Measurements from ENCODE around the gene BSN. TPM values are rescaled to one million over a fixed set of nuclear protein-coding genes. Genes with fewer than 3 reads are reported as not detected.

The BSN gene
- total RNA-seq, 2 experiments from 2014 or later = 0.03 to 0.27 TPM

- Histone ChIP-seq H4K20me1 (ENCODE audit: insufficient read depth, low read length) (no peaks in the 10 kb centered on the region), H3K79me2 (ENCODE audit: insufficient read depth, low read depth, low read length) (no peaks in the 10 kb centered on the region), H3K9me3 (ENCODE audit: low read length) (no peaks in the 10 kb centered on the region), H3K4me3 (ENCODE audit: low read depth, low read length, poor library complexity, severe bottlenecking) (no peak overlapping the region), H3K9me2 (ENCODE audit: insufficient read depth, low read length) (no peaks in the 10 kb centered on the region), H3K4me2 (ENCODE audit: low read length) (no peak overlapping the region), H3K4me1 (ENCODE audit: insufficient read depth, low read length, poor library complexity, severe bottlenecking) (no peaks in the 10 kb centered on the region), H3K36me3 (ENCODE audit: insufficient read depth, low read length) (peaks cover 37% of the 10 kb centered on the region), H2AFZ (ENCODE audit: low read length) (no peak overlapping the region), H3K27ac (ENCODE audit: low read depth, low read length, poor library complexity, severe bottlenecking) (no peak overlapping the region)
- no peak for DNase-seq (ENCODE audit: low spot score)
- ChIA-PET CTCF (ENCODE audit: unreplicated experiment) (no interaction called here), POLR2A (interaction anchor here (0.7 kb wide), 1 partner anchor 741 kb away, joined by 4 read pairs; no protein-coding TSS in a partner anchor)
- intact Hi-C loops (cut with micrococcal nuclease; ENCODE audit: unreplicated experiment) = no loop called here
- BruUV-seq (replicated peaks) = no TSS peak
- TF ChIP-seq CTCF (conservative IDR thresholded peaks at IDR 0.05; ENCODE audit: low read length) (no peak), EZH2phosphoT487 (IDR thresholded peaks at IDR 0.05; ENCODE audit: borderline replicate concordance, low read depth, low read length) (no peak)
These were observed 45.2 kb upstream of the BSN start for GRCh38 chr3:49509028-49509561.

- H3K27ac ChIP-seq (ENCODE audit: low read depth, low read length, poor library complexity, severe bottlenecking) = no peak overlapping the region
- peaks cover 46% of the 10 kb centered on the region for H3K36me3 ChIP-seq (ENCODE audit: insufficient read depth, low read length)
- DNase-seq (ENCODE audit: low spot score) = no peak
- TF ChIP-seq EZH2phosphoT487 (IDR thresholded peaks at IDR 0.05; ENCODE audit: borderline replicate concordance, low read depth, low read length) = no peak
- no peak for TF ChIP-seq CTCF (conservative IDR thresholded peaks at IDR 0.05; ENCODE audit: low read length)
- no peaks in the 10 kb centered on the region for H3K79me2 ChIP-seq (ENCODE audit: insufficient read depth, low read depth, low read length)
- ChIA-PET POLR2A (interaction anchor here (1.4 kb wide), 1 partner anchor 14 kb away, joined by 4 read pairs; no protein-coding TSS in a partner anchor), CTCF (ENCODE audit: unreplicated experiment) (interaction anchor here (0.7 kb wide), 1 partner anchor 26 kb away, joined by 3 read pairs; no protein-coding TSS in a partner anchor)
- no peak overlapping the region for H2AFZ ChIP-seq (ENCODE audit: low read length)
- no peaks in the 10 kb centered on the region for H3K9me2 ChIP-seq (ENCODE audit: insufficient read depth, low read length)
- no TSS peak for BruUV-seq (replicated peaks)
- H4K20me1 ChIP-seq (ENCODE audit: insufficient read depth, low read length) = no peaks in the 10 kb centered on the region
- no peak overlapping the region for H3K4me2 ChIP-seq (ENCODE audit: low read length)
- no peaks in the 10 kb centered on the region for H3K4me1 ChIP-seq (ENCODE audit: insufficient read depth, low read length, poor library complexity, severe bottlenecking)
- intact Hi-C loops (cut with micrococcal nuclease; ENCODE audit: unreplicated experiment) = no loop called here
- no peaks in the 10 kb centered on the region for H3K9me3 ChIP-seq (ENCODE audit: low read length)
- no peak overlapping the region for H3K4me3 ChIP-seq (ENCODE audit: low read depth, low read length, poor library complexity, severe bottlenecking)
These were observed 42.6 kb upstream of the BSN start for GRCh38 chr3:49511639-49512038.

GRCh38 chr3:49512781-49513355, 41.4 kb upstream of the BSN start:
- Histone ChIP-seq H4K20me1 (ENCODE audit: insufficient read depth, low read length) (no peaks in the 10 kb centered on the region), H3K27ac (ENCODE audit: low read depth, low read length, poor library complexity, severe bottlenecking) (no peak overlapping the region), H3K4me3 (ENCODE audit: low read depth, low read length, poor library complexity, severe bottlenecking) (no peak overlapping the region), H3K79me2 (ENCODE audit: insufficient read depth, low read depth, low read length) (no peaks in the 10 kb centered on the region), H2AFZ (ENCODE audit: low read length) (no peak overlapping the region), H3K9me3 (ENCODE audit: low read length) (no peaks in the 10 kb centered on the region), H3K4me1 (ENCODE audit: insufficient read depth, low read length, poor library complexity, severe bottlenecking) (no peaks in the 10 kb centered on the region), H3K9me2 (ENCODE audit: insufficient read depth, low read length) (no peaks in the 10 kb centered on the region), H3K36me3 (ENCODE audit: insufficient read depth, low read length) (peaks cover 54% of the 10 kb centered on the region), H3K4me2 (ENCODE audit: low read length) (no peak overlapping the region)
- intact Hi-C loops (cut with micrococcal nuclease; ENCODE audit: unreplicated experiment) = no loop called here
- TF ChIP-seq CTCF (conservative IDR thresholded peaks at IDR 0.05; ENCODE audit: low read length) (no peak), EZH2phosphoT487 (IDR thresholded peaks at IDR 0.05; ENCODE audit: borderline replicate concordance, low read depth, low read length) (no peak)
- BruUV-seq (replicated peaks) = no TSS peak
- ChIA-PET CTCF (ENCODE audit: unreplicated experiment) (no interaction called here), POLR2A (interaction anchor here (0.7 kb wide), 1 partner anchor 28 kb away, joined by 6 read pairs; no protein-coding TSS in a partner anchor)
- no peak for DNase-seq (ENCODE audit: low spot score)

All from OCI-LY7 (cell line).